K562 (cell line): ENCODE results near the gene PADI1. TPM values are rescaled to one million over a fixed set of nuclear protein-coding genes. Genes with fewer than 3 reads are reported as not detected.
A peak's percentile ranks its signal among the peaks of the same experiment; 100 is the strongest.

Experiments used
- ASH1L ChIP-seq: fragments of 450-650 bp; IDR thresholded peaks from 2 replicates; pipeline ENCODE4 v1.6.1; 2018; ENCODE audit warnings: borderline replicate concordance, mild to moderate bottlenecking, low read depth; ENCODE audit not compliant: partially characterized antibody
- CBFB ChIP-seq: sonication (generic); formaldehyde crosslinking; IDR thresholded peaks from 2 replicates; pipeline ENCODE4 v1.4.0; 2020; ENCODE audit warnings: mild to moderate bottlenecking, missing genetic modification reagents
- CBX1 ChIP-seq: sonication (generic); IDR thresholded peaks from 2 replicates; pipeline ENCODE4 v1.6.1; 2016; ENCODE audit warnings: antibody characterized with exemption, low read depth, mild to moderate bottlenecking
- DACH1 ChIP-seq: fragments of 450-650 bp; IDR thresholded peaks from 2 replicates; pipeline ENCODE4 v1.6.1; 2018; ENCODE audit not compliant: partially characterized antibody
- EP300 ChIP-seq: IDR thresholded peaks from 2 replicates; pipeline ENCODE4 v1.6.1; 2012; ENCODE audit warnings: low read length, improper control_type of control experiment
- ESRRA ChIP-seq: fragments of 450-650 bp; IDR thresholded peaks from 2 replicates; pipeline ENCODE4 v1.6.1; 2014; ENCODE audit warnings: low read depth, mild to moderate bottlenecking, moderate library complexity, borderline replicate concordance
- LCOR ChIP-seq: sonication (generic); formaldehyde crosslinking; IDR thresholded peaks from 2 replicates; pipeline ENCODE4 v1.8.0; 2022; ENCODE audit warnings: mild to moderate bottlenecking, missing genetic modification reagents
- MCM3 ChIP-seq: fragments of 450-650 bp; IDR thresholded peaks from 2 replicates; pipeline ENCODE4 v1.6.1; 2016
- MEF2D ChIP-seq: conservative IDR thresholded peaks from 2 replicates; pipeline ENCODE4 v1.6.1; 2016; ENCODE audit warnings: low read depth, missing genetic modification characterization, missing compliant biosample characterization
- NFE2 ChIP-seq: IDR thresholded peaks from 2 replicates; pipeline ENCODE4 v1.6.1; 2014; ENCODE audit warnings: antibody characterized with exemption, low read depth
- NR4A1 ChIP-seq, 2 experiments: fragments of 250-450 bp in 1 of 2; fragments of 450-650 bp in 1 of 2; sonication (Bioruptor Pico) in 1 of 2; IDR thresholded peaks; 2 replicates each; pipeline versions ENCODE4 v1.4.0 to v1.6.1; 2016 to 2020; ENCODE audit warnings: mild to moderate bottlenecking in 2 of 2, missing compliant biosample characterization in 1 of 2, missing genetic modification characterization in 1 of 2, moderate library complexity in 1 of 2
- PHB ChIP-seq: fragments of 250-450 bp; sonication (Bioruptor Pico); IDR thresholded peaks from 2 replicates; pipeline ENCODE4 v1.5.0; 2021
- POLR2AphosphoS2 ChIP-seq: IDR thresholded peaks from 2 replicates; pipeline ENCODE4 v1.6.1; 2012; ENCODE audit warnings: low read length, improper control_type of control experiment
- PREB ChIP-seq: sonication (generic); formaldehyde crosslinking; IDR thresholded peaks from 2 replicates; pipeline ENCODE4 v1.8.1; 2023; ENCODE audit warnings: mild to moderate bottlenecking, missing genetic modification reagents
- RERE ChIP-seq: sonication (generic); formaldehyde crosslinking; IDR thresholded peaks from 2 replicates; pipeline ENCODE4 v1.8.0; 2023; ENCODE audit warnings: missing genetic modification reagents, mild to moderate bottlenecking, borderline replicate concordance
- TFAP4 ChIP-seq: sonication (generic); formaldehyde crosslinking; IDR thresholded peaks from 2 replicates; pipeline ENCODE4 v1.8.0; 2022; ENCODE audit warnings: missing genetic modification reagents, mild to moderate bottlenecking, moderate library complexity, borderline replicate concordance
- ZFPM2 ChIP-seq: fragments of 250-450 bp; sonication (Bioruptor Pico); IDR thresholded peaks from 2 replicates; pipeline ENCODE4 v1.5.1; 2022; ENCODE audit warnings: mild to moderate bottlenecking
- ZNF324 ChIP-seq: fragments of 250-450 bp; sonication (Bioruptor Pico); IDR thresholded peaks from 2 replicates; pipeline ENCODE4 v1.4.0; 2020; ENCODE audit warnings: mild to moderate bottlenecking
- polyA plus RNA-seq, 8 experiments: library from polyadenylated mRNA; depleted of rRNA in 4 of 8; stranded (reverse) in 5 of 8; unstranded in 3 of 8; fragments of >200 nt; fragmentation: Nextera tagmentation in 2 of 8; fragmentation: Illumina TruSeq in 1 of 8; extraction: Ambion mirVana in 2 of 8; extraction: Trizol in 1 of 8; gene quantifications; 2 replicates each; pipeline versions ENCODE4 v1.2.1 to v1.2.3, GENCODE V29; 2011 to 2014; ENCODE audit warnings: inconsistent platforms in 1 of 8, missing spikeins in 1 of 8
- total RNA-seq, 7 experiments: library from RNA; depleted of rRNA in 6 of 7; stranded (reverse); fragments of >200 nt in 6 of 7; fragmentation: Illumina TruSeq in 2 of 7; extraction: Trizol in 2 of 7; gene quantifications; 2 replicates each; pipeline versions ENCODE4 v1.2.1 to v1.2.3, GENCODE V29; 2011 to 2021; ENCODE audit warnings: low replicate concordance in 1 of 7

Gene PADI1
- total and polyA plus RNA-seq, 9 of the 15 experiments (the other 6 are each of a cell fraction or from before 2014, with no cell fraction given): not detected

- TF ChIP-seq RERE (CRISPR knock-in tag) (no peak), ZNF324 (no peak), MEF2D (tag) (no peak), PREB (CRISPR knock-in tag) (no peak), CBX1 (no peak), PHB (CRISPR knock-in tag) (no peak), MCM3 (no peak), EP300 (no peak), CBFB (no peak), DACH1 (no peak), ASH1L (no peak), ESRRA (peak; percentile 51; the same call in 1 of the 2 replicates), NFE2 (0 out of 2 replicates have a peak, but pooled peaks have one; percentile 8), POLR2AphosphoS2 (no peak), NR4A1 (CRISPR knock-in tag; IDR thresholded peaks at IDR 0.05) (no peak), NR4A1 (tag; IDR thresholded peaks at IDR 0.05) (no peak), ZFPM2 (CRISPR knock-in tag) (no peak), TFAP4 (CRISPR knock-in tag) (peak; percentile 16; the same call in 1 of the 2 replicates), LCOR (no peak)
Measured at GRCh38 chr1:17274186-17275170, 69.5 kb downstream of the PADI1 start (continued).
